WTC11 (cell line): Measurements from ENCODE around the gene GUCY2C. TPM values are rescaled to one million over a fixed set of nuclear protein-coding genes. Genes with fewer than 3 reads are reported as not detected.

Experiments
- ATAC-seq: fragments of 200-7000 bp; cut with Tn5 transposase; 2 replicates; pipeline ENCODE4 v1.10.0; 2021; ENCODE audit warnings: mild to moderate bottlenecking, moderate library complexity
- CTCF ChIA-PET: fragments of 300-600 bp; sonication (Branson Sonifier 250); formaldehyde crosslinking; loops from one replicate; lab custom pipeline; 2021; ENCODE audit warnings: antibody characterized with exemption; lab: Charles Lee
- POLR2A ChIA-PET: fragments of 350-600 bp; sonication (Branson Sonifier 250); formaldehyde crosslinking; loops from one replicate; lab custom pipeline; 2021; ENCODE audit warnings: antibody characterized with exemption; lab: Charles Lee
- DNase-seq: peaks from one replicate; pipeline ENCODE4 v3.0.0; 2021; ENCODE audit warnings: low spot score
- H3K27ac Mint-ChIP-seq: 2 replicates; pipeline ENCODE4 v1.8.0; 2021; ENCODE audit warnings: mixed read lengths
- H3K27me3 Mint-ChIP-seq: 2 replicates; pipeline ENCODE4 v1.8.0; 2021; ENCODE audit warnings: low read depth, mild to moderate bottlenecking, moderate library complexity, mixed read lengths
- H3K36me3 Mint-ChIP-seq: 2 replicates; pipeline ENCODE4 v1.8.0; 2021; ENCODE audit warnings: mixed read lengths
- H3K4me1 Mint-ChIP-seq: 2 replicates; pipeline ENCODE4 v1.8.0; 2022; ENCODE audit warnings: mixed read lengths
- H3K4me3 Mint-ChIP-seq: 2 replicates; pipeline ENCODE4 v1.8.0; 2021; ENCODE audit warnings: mild to moderate bottlenecking, moderate library complexity, mixed read lengths
- H3K9me3 Mint-ChIP-seq: 2 replicates; pipeline ENCODE4 v1.8.0; 2021; ENCODE audit warnings: mixed read lengths
- AR ChIP-seq: fragments of 250-450 bp; sonication (Bioruptor Pico); IDR thresholded peaks from 2 replicates; pipeline ENCODE4 v1.9.0; 2021; ENCODE audit warnings: mild to moderate bottlenecking
- CBFB ChIP-seq: sonication (generic); formaldehyde crosslinking; IDR thresholded peaks from 2 replicates; pipeline ENCODE4 v1.8.1; 2022; ENCODE audit warnings: mild to moderate bottlenecking, low read depth, missing genetic modification reagents
- CDX4 ChIP-seq: fragments of 250-450 bp; sonication (Bioruptor Pico); IDR thresholded peaks from 2 replicates; pipeline ENCODE4 v1.9.0; 2021; ENCODE audit warnings: moderate library complexity, mild to moderate bottlenecking, inconsistent platforms, borderline replicate concordance
- CREB1 ChIP-seq: sonication (generic); formaldehyde crosslinking; IDR thresholded peaks from 2 replicates; pipeline ENCODE4 v1.8.0; 2023; ENCODE audit warnings: mild to moderate bottlenecking, missing genetic modification reagents
- E2F1 ChIP-seq: sonication (generic); formaldehyde crosslinking; IDR thresholded peaks from 2 replicates; pipeline ENCODE4 v1.8.0; 2022; ENCODE audit warnings: mild to moderate bottlenecking, missing genetic modification reagents
- ERG ChIP-seq: fragments of 250-450 bp; sonication (Bioruptor Pico); IDR thresholded peaks from 2 replicates; pipeline ENCODE4 v1.8.0; 2021; ENCODE audit warnings: mild to moderate bottlenecking
- FOXP4 ChIP-seq: sonication (generic); formaldehyde crosslinking; IDR thresholded peaks from 2 replicates; pipeline ENCODE4 v1.8.0; 2022; ENCODE audit warnings: mild to moderate bottlenecking, missing genetic modification reagents
- HMGA2 ChIP-seq: fragments of 250-450 bp; sonication (Bioruptor Pico); IDR thresholded peaks from 2 replicates; pipeline ENCODE4 v1.4.0; 2021; ENCODE audit warnings: mild to moderate bottlenecking, moderate library complexity
- IRF1 ChIP-seq: sonication (generic); formaldehyde crosslinking; IDR thresholded peaks from 2 replicates; pipeline ENCODE4 v1.8.0; 2023; ENCODE audit warnings: missing genetic modification reagents
- JUN ChIP-seq: sonication (generic); formaldehyde crosslinking; IDR thresholded peaks from 2 replicates; pipeline ENCODE4 v1.8.0; 2023; ENCODE audit warnings: mild to moderate bottlenecking, missing genetic modification reagents
- MAX ChIP-seq: sonication (generic); formaldehyde crosslinking; IDR thresholded peaks from 2 replicates; pipeline ENCODE4 v1.8.0; 2022; ENCODE audit warnings: mild to moderate bottlenecking, missing genetic modification reagents
- MLX ChIP-seq: sonication (generic); formaldehyde crosslinking; IDR thresholded peaks from 2 replicates; pipeline ENCODE4 v1.8.1; 2023; ENCODE audit warnings: mild to moderate bottlenecking, missing genetic modification reagents, moderate library complexity
- MXD4 ChIP-seq: fragments of 250-450 bp; sonication (Bioruptor Pico); IDR thresholded peaks from 2 replicates; pipeline ENCODE4 v1.8.0; 2021; ENCODE audit warnings: mild to moderate bottlenecking, moderate library complexity, borderline replicate concordance
- NFE2L1 ChIP-seq: sonication (generic); formaldehyde crosslinking; IDR thresholded peaks from 2 replicates; pipeline ENCODE4 v1.8.1; 2023; ENCODE audit warnings: missing genetic modification reagents
- NR3C1 ChIP-seq: sonication (generic); formaldehyde crosslinking; conservative IDR thresholded peaks from 2 replicates; pipeline ENCODE4 v1.8.1; 2023; ENCODE audit warnings: low read depth, mild to moderate bottlenecking, missing genetic modification reagents
- RORB ChIP-seq: fragments of 250-450 bp; sonication (Bioruptor Pico); IDR thresholded peaks from 2 replicates; pipeline ENCODE4 v1.9.0; 2021; ENCODE audit warnings: mild to moderate bottlenecking
- SMAD3 ChIP-seq: sonication (generic); formaldehyde crosslinking; IDR thresholded peaks from 2 replicates; pipeline ENCODE4 v1.8.0; 2022; ENCODE audit warnings: missing genetic modification reagents, mild to moderate bottlenecking, borderline replicate concordance
- SOX15 ChIP-seq: fragments of 250-450 bp; sonication (Bioruptor Pico); IDR thresholded peaks from 2 replicates; pipeline ENCODE4 v1.9.0; 2021; ENCODE audit warnings: mild to moderate bottlenecking
- TCF7 ChIP-seq: sonication (generic); formaldehyde crosslinking; IDR thresholded peaks from 2 replicates; pipeline ENCODE4 v1.8.0; 2022; ENCODE audit warnings: mild to moderate bottlenecking, low read depth, missing genetic modification reagents, moderate library complexity
- ZNF138 ChIP-seq: sonication (generic); formaldehyde crosslinking; conservative IDR thresholded peaks from 2 replicates; pipeline ENCODE4 v1.8.1; 2022; ENCODE audit warnings: mild to moderate bottlenecking, moderate library complexity, missing genetic modification reagents
- ZNF232 ChIP-seq: sonication (generic); formaldehyde crosslinking; IDR thresholded peaks from 2 replicates; pipeline ENCODE4 v1.8.0; 2022; ENCODE audit warnings: mild to moderate bottlenecking, missing genetic modification reagents
- ZNF263 ChIP-seq: sonication (generic); formaldehyde crosslinking; IDR thresholded peaks from 2 replicates; pipeline ENCODE4 v1.8.1; 2022; ENCODE audit warnings: low read depth, mild to moderate bottlenecking, moderate library complexity, missing genetic modification reagents
- ZNF317 ChIP-seq: sonication (generic); formaldehyde crosslinking; IDR thresholded peaks from 2 replicates; pipeline ENCODE4 v1.8.1; 2023; ENCODE audit warnings: low read depth, mild to moderate bottlenecking, moderate library complexity, missing genetic modification reagents, borderline replicate concordance
- ZNF423 ChIP-seq: fragments of 250-450 bp; sonication (Bioruptor Pico); IDR thresholded peaks from 2 replicates; pipeline ENCODE4 v2.1.2; 2022; ENCODE audit warnings: mild to moderate bottlenecking, moderate library complexity
- ZNF512 ChIP-seq: sonication (generic); formaldehyde crosslinking; IDR thresholded peaks from 2 replicates; pipeline ENCODE4 v1.8.1; 2022; ENCODE audit warnings: missing genetic modification reagents, borderline replicate concordance
- ZNF671 ChIP-seq: fragments of 250-450 bp; sonication (Bioruptor Pico); IDR thresholded peaks from 2 replicates; pipeline ENCODE4 v1.8.0; 2021; ENCODE audit warnings: mild to moderate bottlenecking
- total RNA-seq: library from RNA; stranded (reverse); gene quantifications from 3 replicates; pipeline ENCODE4 v1.2.3, GENCODE V29; 2021

The GUCY2C gene
- total RNA-seq, 1 experiment from 2014 or later, result 3.9 TPM

- ATAC-seq, result no peak
Measured at GRCh38 chr12:14577344-14577743, 119.1 kb downstream of the GUCY2C start.

GRCh38 chr12:14576896-14577295 is 119.5 kb downstream of the GUCY2C start:
- Mint-ChIP-seq H3K4me3 (no peak overlapping the region), H3K36me3 (no peaks in the 10 kb centered on the region), H3K27ac (no peak overlapping the region), H3K4me1 (peaks cover 13% of the 10 kb centered on the region), H3K27me3 (no peaks in the 10 kb centered on the region), H3K9me3 (no peaks in the 10 kb centered on the region)
- ATAC-seq (no peak), DNase-seq (no peak)
- POLR2A ChIA-PET, result no interaction called here
- CTCF ChIA-PET, result interaction anchor here (0.9 kb wide), 1 partner anchor 337 kb away, joined by 3 read pairs; no protein-coding TSS in a partner anchor
- TF ChIP-seq ZNF232 (CRISPR knock-in tag) (no peak), AR (no peak), CDX4 (CRISPR knock-in tag) (no peak), ZNF512 (CRISPR knock-in tag) (no peak), IRF1 (CRISPR knock-in tag) (no peak), RORB (CRISPR knock-in tag) (no peak), ZNF263 (CRISPR knock-in tag) (no peak), JUN (CRISPR knock-in tag) (no peak)

More at GRCh38 chr12:14577344-14577743, 119.1 kb downstream of the GUCY2C start:
- no peaks in the 10 kb centered on the region for H3K36me3 Mint-ChIP-seq
- TF ChIP-seq ZNF671 (CRISPR knock-in tag), result no peak
- no peak for TF ChIP-seq MLX (CRISPR knock-in tag)
- TF ChIP-seq TCF7, result no peak
- no peak for TF ChIP-seq ZNF232 (CRISPR knock-in tag)
- TF ChIP-seq CBFB (CRISPR knock-in tag), result no peak
- no peak for TF ChIP-seq ERG (CRISPR knock-in tag)
- TF ChIP-seq MAX, result no peak
- no peak for TF ChIP-seq SMAD3 (CRISPR knock-in tag)
- TF ChIP-seq E2F1 (CRISPR knock-in tag), result no peak
- TF ChIP-seq RORB (CRISPR knock-in tag), result no peak
- TF ChIP-seq SOX15 (CRISPR knock-in tag), result no peak
- no peak for TF ChIP-seq FOXP4 (CRISPR knock-in tag)
- no peak for TF ChIP-seq CREB1 (CRISPR knock-in tag)
- no peak for TF ChIP-seq NR3C1
- TF ChIP-seq ZNF138 (CRISPR knock-in tag), result no peak
- no peak for TF ChIP-seq MXD4 (CRISPR knock-in tag)
- TF ChIP-seq ZNF317 (CRISPR knock-in tag), result no peak
- no peak for TF ChIP-seq HMGA2 (CRISPR knock-in tag)
- no peak for TF ChIP-seq NFE2L1 (CRISPR knock-in tag)
- TF ChIP-seq ZNF423 (CRISPR knock-in tag), result no peak
- TF ChIP-seq, all 79 proteins: peak for 0
- DNase-seq, result no peak
- H3K9me3 Mint-ChIP-seq, result no peaks in the 10 kb centered on the region
- no peaks in the 10 kb centered on the region for H3K27me3 Mint-ChIP-seq
- H3K4me1 Mint-ChIP-seq, result peaks cover 9% of the 10 kb centered on the region
- POLR2A ChIA-PET, result no interaction called here
- CTCF ChIA-PET, result interaction anchor here (0.9 kb wide), 1 partner anchor 338 kb away, joined by 3 read pairs; no protein-coding TSS in a partner anchor
- no peak overlapping the region for H3K4me3 Mint-ChIP-seq
- H3K27ac Mint-ChIP-seq, result no peak overlapping the region
